Brain pericyte (primary cell): ENCODE results near the gene SLC7A1.

Experiments used
- DNase-seq: peaks from one replicate; pipeline ENCODE4 v3.0.0-alpha.2; 2012; ENCODE audit warnings: low read depth, low spot score

SLC7A1 gene

GRCh38 chr13:29561918-29562317 is 33.6 kb downstream of the SLC7A1 start:
- no peak for DNase-seq

- no peak for DNase-seq
Observed at GRCh38 chr13:29556742-29557141, 38.7 kb downstream of the SLC7A1 start.

DNA sequence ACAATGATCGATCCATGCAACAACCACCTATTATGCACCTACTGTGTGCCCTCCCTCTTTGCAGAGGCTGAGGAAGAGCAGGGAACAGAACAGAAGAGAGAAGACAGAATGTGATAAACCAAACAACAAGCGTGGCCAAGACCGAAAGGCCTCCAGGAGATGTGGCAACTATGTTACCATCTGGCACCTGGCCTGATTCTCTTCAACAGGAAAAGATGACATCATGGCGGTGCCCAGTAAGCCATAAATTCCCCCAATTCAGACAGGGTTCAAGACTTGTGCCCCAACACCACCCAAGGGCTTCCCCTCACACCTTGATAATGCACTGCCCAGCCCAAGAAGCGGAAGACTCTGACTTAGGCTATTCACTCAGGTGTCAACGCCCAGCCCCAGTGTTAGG is 44.3 kb downstream of the SLC7A1 start:
- DNase-seq, result no peak

GRCh38 chr13:29550430-29550988 is 45.0 kb downstream of the SLC7A1 start:
- no peak for DNase-seq

GRCh38 chr13:29548722-29549121 is 46.8 kb downstream of the SLC7A1 start:
- no peak for DNase-seq

- DNase-seq, result no peak
Observed at GRCh38 chr13:29547153-29547552, 48.3 kb downstream of the SLC7A1 start.

GRCh38 chr13:29546662-29547061 is 48.8 kb downstream of the SLC7A1 start:
- DNase-seq, result no peak

GRCh38 chr13:29545988-29546387 is 49.5 kb downstream of the SLC7A1 start:
- no peak for DNase-seq

- DNase-seq, result no peak
Observed at GRCh38 chr13:29543230-29544215, 52.0 kb downstream of the SLC7A1 start.

DNA sequence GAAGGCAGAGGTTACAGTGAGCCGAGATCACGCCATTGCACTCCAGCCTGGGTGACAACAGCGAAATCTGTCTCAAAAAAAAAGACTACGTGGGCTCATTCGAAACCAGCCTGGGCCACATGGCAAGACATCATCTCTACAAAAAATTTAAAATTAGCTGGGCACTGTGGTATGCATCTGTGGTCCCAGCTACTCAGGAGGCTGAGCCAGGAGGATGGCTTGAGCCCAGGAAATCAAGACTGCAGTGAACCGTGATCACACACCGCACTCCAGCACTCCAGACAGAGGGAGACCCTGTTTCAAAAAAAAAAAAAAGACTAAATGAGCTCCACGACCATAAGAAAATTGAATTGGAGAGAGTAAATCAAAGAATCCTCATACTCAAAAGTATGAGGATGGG is 53.1 kb downstream of the SLC7A1 start:
- no peak for DNase-seq

DNA sequence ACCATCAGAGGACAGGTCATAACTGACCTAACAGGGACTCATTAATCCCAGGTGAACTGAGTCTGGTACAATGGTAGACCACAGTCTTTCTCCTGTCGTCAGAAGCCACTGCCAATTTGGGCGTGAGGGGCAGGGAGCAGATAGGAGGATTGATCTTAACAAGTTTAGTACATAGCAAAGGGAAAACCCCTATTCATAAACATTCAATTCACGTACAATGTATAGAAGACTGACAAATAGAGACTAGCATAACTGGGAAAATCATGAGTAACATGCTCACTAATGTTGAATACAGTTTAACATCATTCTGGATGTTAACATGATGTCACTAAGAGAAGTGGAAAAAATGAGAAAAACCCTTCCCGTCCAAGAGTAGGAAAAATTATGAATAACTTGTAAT is 54.1 kb downstream of the SLC7A1 start:
- no peak for DNase-seq

DNA sequence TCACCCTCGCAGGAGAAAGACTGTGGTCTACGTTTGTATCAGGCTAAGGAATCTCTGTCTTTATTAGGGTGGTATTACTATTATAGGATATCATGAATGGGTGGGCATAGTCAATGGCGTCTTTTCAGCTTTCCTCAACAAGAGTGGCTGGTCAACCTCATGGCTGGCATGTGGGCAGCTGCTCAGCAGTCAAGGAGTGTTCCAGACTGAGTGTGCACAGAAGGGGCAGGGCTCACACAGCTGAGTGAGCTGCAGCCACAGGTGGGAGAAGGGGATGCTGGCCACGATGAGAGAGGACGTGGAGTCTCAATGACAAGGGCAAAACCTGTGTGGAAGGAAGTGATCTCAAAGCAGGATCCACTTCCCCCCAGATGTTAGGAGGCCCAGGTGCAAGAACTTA is 54.7 kb downstream of the SLC7A1 start:
- DNase-seq, result no peak

GRCh38 chr13:29540334-29540733 is 55.2 kb downstream of the SLC7A1 start:
- DNase-seq, result no peak

- no peak for DNase-seq
Observed at GRCh38 chr13:29539856-29540255, 55.6 kb downstream of the SLC7A1 start.

GRCh38 chr13:29538652-29539040 is 56.8 kb downstream of the SLC7A1 start:
- no peak for DNase-seq

- DNase-seq, result no peak
Observed at GRCh38 chr13:29537736-29538651, 57.5 kb downstream of the SLC7A1 start.

DNA sequence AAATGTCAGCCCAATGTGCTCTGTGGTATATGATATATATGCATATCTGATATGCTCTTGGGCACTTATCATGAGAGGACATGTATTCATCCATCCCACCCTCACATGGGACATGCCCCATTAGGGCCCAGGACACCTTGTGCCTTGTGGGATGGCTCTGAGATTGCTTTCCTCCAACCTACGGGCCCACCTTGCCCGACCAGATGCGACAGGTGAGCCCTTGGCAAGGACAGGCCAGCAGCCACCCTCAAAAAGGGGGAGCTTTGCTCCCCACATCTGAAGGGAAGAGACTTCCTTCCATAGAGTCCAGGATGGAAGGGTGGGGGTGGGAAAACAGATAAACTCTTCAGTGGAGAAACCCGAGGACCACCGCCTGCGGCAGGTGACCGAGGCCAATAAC is 58.6 kb downstream of the SLC7A1 start:
- no peak for DNase-seq

GRCh38 chr13:29535663-29536655 is 59.5 kb downstream of the SLC7A1 start:
- DNase-seq, result no peak

GRCh38 chr13:29534083-29534482 is 61.4 kb downstream of the SLC7A1 start:
- no peak for DNase-seq

DNA sequence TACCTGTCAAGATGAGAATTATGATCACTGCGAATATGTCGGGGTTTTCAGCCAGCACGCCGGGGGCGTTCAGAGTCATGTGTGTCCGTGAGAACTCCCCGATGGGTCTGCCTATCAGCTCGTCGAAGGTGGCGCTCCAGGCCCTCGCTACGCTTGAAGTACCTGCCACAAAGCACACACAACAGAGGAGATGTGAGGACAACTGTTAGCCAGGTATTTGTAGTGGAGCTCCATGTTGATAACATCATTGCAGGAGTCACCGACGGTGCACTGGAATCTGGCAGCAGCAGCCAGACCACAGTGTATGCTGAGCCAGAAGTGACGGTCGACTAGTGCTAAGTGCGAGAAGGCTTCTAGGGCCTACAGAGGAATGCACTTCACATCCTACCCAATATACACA is 62.7 kb downstream of the SLC7A1 start:
- no peak for DNase-seq

DNA sequence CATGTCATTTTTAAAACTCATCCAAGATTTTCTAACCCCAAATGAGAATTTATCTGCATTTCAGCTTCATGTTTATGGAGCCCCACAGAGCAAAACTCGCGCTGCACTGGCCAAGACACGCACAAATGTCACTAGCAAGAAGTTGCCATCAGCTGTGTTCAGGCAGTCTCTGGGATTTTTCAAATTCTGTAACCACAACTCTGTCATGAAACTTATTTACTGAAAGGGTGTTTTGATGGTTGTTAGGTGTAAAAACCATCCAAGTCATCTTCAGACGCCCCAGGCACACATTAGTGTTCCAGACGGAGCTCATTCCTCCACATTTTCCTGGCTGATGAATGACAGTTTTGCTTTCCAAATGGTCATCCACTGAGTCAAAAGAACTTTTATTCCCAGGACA is 63.4 kb downstream of the SLC7A1 start:
- DNase-seq, result no peak
